Hematopoietic multipotent progenitor cell treated with erythropoietin and hydrocortisone succinate and interleukin-3 and kit ligand, for 17 days (in vitro differentiated cells): ENCODE measurements around the gene RETREG3.

Experiments
- DNase-seq: peaks from one replicate; pipeline ENCODE4 v3.0.0-alpha.2; 2015; ENCODE audit warnings: low spot score

The RETREG3 gene

DNA sequence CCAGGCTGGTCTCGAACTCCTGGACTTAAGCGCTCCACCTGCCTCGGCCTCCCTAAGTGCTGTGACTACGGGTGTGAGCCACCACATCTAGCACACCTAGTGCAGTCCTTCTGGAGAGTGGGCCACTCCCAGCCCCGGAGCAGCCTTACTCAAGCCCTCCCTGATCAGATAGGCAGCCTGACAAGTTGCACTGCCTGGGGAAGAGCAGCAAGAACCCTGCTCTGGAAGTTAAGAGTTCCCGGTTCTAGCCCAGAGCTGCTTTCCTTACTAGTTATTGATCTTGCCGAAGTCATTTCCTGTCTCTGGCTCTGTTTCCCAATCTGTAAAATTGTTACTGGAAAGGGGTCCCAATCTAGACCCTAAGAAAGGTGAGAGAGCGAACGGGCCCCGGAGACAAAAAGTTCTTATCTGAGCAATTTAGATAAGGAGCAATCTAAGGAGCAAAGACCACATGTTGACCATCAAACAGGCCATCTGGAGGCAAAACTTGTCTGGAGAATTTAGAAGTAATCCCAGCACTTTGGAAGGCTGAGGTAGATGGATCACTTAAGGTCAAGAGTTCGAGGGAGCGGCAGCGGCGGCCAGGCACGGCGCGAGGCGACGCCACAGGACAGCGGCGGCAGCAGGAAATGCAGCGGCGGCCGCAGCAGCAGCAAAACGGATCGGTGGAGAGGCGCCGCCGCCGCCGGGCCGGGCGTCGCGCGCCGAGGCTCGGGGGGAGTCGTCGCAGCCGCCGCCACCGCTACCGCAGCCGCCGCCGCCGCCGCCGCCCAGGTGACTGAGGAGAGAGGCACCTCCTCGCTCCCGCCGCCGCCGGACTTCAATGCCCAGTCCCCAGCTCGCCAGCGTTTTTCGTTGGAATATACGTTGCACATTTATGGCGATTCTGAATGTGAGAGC lies 77.5 kb downstream of the RETREG3 start:
- DNase-seq = peak; percentile 47

DNA sequence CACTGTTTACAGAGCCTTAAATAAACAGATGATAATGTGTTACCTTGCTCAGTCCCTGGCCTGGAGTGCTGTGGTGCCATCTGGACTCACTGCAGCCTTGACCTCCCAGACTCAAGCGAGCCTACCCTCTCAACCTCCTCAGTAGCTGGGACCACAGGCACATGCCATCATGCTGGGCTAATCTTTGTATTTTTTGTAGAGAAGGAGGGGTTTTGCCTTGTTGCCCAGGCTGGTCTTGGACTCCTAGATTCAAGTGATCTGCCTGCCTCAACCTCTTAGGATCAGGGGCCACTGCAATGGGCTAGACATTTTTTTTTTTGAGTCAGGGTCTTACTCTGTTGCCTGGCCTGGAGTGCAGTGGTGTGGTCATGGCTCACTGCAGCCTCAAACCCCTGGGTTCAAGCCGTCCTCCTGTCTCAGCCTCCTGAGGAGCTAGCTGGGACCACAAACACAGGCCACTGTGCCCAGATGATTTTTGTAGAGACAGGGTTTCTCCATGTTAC lies 78.2 kb downstream of the RETREG3 start:
- DNase-seq = no peak
